Skin of body (tissue), 2 donors: Measurements from ENCODE around the gene KLLN. TPM values are rescaled to one million over a fixed set of nuclear protein-coding genes. Genes with fewer than 3 reads are reported as not detected.
"Not testable (repeated sequence)": the region's sequence is repeated elsewhere in the genome, so short reads cannot be mapped to it uniquely, and the experiment has no call there.

Experiments used
- DNase-seq: peaks from one replicate; lab custom pipeline; 2025; lab: John Stamatoyannopoulos, UW
- total RNA-seq: library from RNA; depleted of rRNA; stranded (reverse); fragments of >200 nt; gene quantifications from one replicate; pipeline ENCODE4 v1.2.3, GENCODE V29; 2014

The KLLN gene
- 0.59 TPM for total RNA-seq

- DNase-seq = peak; percentile 96
These were observed at the start of gene KLLN, which contains the start of gene PTEN for GRCh38 chr10:87863053-87863943. KLLN (minus strand) TSS chr10:87863533; CDS start chr10:87862487, 1,046 bp downstream. PTEN (plus strand) TSS chr10:87863625; CDS start chr10:87864470, 845 bp downstream.

- not testable (repeated sequence) for DNase-seq
These were observed 40.1 kb upstream of the KLLN start for GRCh38 chr10:87903396-87903795.

- not testable (repeated sequence) for DNase-seq
These were observed 34.6 kb upstream of the KLLN start for GRCh38 chr10:87897957-87898356.

GRCh38 chr10:87896216-87896615, 32.9 kb upstream of the KLLN start:
- DNase-seq = no peak

- no peak for DNase-seq
These were observed 32.1 kb upstream of the KLLN start for GRCh38 chr10:87895430-87895829.

- no peak for DNase-seq
These were observed 24.4 kb upstream of the KLLN start for GRCh38 chr10:87887548-87888289.

GRCh38 chr10:87887146-87887545, 23.8 kb upstream of the KLLN start:
- no peak for DNase-seq

- DNase-seq = no peak
These were observed 23.3 kb upstream of the KLLN start for GRCh38 chr10:87886635-87887034.

- DNase-seq = no peak
These were observed 19.4 kb upstream of the KLLN start for GRCh38 chr10:87882555-87883294.

GRCh38 chr10:87881373-87882059, 18.2 kb upstream of the KLLN start:
- not testable (repeated sequence) for DNase-seq

GRCh38 chr10:87880336-87880735, 17.0 kb upstream of the KLLN start:
- DNase-seq = no peak

- DNase-seq = no peak
These were observed 15.5 kb upstream of the KLLN start for GRCh38 chr10:87878664-87879459.

- no peak for DNase-seq
These were observed 12.7 kb upstream of the KLLN start for GRCh38 chr10:87875929-87876571.

GRCh38 chr10:87873656-87874055, 10.3 kb upstream of the KLLN start:
- DNase-seq = no peak

GRCh38 chr10:87872828-87873227, 9.5 kb upstream of the KLLN start:
- DNase-seq = no peak

GRCh38 chr10:87869773-87870551, 6.6 kb upstream of the KLLN start:
- DNase-seq = no peak

- DNase-seq = not testable (repeated sequence)
These were observed 5.8 kb upstream of the KLLN start for GRCh38 chr10:87869139-87869538.

- no peak for DNase-seq
These were observed 4.9 kb upstream of the KLLN start for GRCh38 chr10:87868277-87868676.

- no peak for DNase-seq
These were observed 4.1 kb upstream of the KLLN start for GRCh38 chr10:87867453-87867852.
